DOHH2 (cell line): ENCODE data around the gene POLK.

Experiments
- EZH2phosphoT487 ChIP-seq: fragments of 200-600 bp; sonication (generic); IDR thresholded peaks from 2 replicates; pipeline ENCODE4 v1.6.1; 2017; ENCODE audit warnings: borderline replicate concordance, mild to moderate bottlenecking, antibody characterized with exemption, low read length, moderate library complexity, mixed read lengths
- TF ChIP-seq, protein P1 (sequence below): fragments of 200-600 bp; sonication (generic); IDR thresholded peaks from one replicate; pipeline ENCODE4 v1.5.1; 2014; ENCODE audit warnings: antibody characterized with exemption, mild to moderate bottlenecking, low read depth, low read length; ENCODE audit not compliant: poor library complexity, severe bottlenecking

DNA sequence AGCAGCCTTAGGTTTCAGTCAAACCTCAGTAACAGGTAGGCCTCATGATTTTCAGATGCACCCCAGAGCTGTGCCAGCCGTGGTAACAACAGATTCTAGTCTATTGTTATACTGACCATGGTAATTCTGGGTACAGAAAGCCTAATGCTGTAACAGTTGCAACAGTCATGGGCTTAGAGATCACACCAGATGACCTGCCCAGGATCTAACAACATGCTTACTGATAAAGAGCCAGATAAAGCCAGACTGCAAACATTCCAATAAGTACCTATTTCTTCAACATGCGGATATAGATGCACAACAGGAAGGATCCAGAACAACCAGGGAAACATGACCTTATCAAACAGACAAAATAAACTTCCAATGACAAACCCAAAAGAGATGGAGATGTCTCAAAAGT, 43.1 kb upstream of the POLK start:
- TF ChIP-seq, protein P1, sequence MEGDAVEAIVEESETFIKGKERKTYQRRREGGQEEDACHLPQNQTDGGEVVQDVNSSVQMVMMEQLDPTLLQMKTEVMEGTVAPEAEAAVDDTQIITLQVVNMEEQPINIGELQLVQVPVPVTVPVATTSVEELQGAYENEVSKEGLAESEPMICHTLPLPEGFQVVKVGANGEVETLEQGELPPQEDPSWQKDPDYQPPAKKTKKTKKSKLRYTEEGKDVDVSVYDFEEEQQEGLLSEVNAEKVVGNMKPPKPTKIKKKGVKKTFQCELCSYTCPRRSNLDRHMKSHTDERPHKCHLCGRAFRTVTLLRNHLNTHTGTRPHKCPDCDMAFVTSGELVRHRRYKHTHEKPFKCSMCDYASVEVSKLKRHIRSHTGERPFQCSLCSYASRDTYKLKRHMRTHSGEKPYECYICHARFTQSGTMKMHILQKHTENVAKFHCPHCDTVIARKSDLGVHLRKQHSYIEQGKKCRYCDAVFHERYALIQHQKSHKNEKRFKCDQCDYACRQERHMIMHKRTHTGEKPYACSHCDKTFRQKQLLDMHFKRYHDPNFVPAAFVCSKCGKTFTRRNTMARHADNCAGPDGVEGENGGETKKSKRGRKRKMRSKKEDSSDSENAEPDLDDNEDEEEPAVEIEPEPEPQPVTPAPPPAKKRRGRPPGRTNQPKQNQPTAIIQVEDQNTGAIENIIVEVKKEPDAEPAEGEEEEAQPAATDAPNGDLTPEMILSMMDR = no peak
- no peak for TF ChIP-seq EZH2phosphoT487
